ENCODE results near the gene NTMT1. TPM values are rescaled to one million over a fixed set of nuclear protein-coding genes. Genes with fewer than 3 reads are reported as not detected.
"Not testable (repeated sequence)": the region's sequence is repeated elsewhere in the genome, so short reads cannot be mapped to it uniquely, and the experiment has no call there.

The NTMT1 gene
- total RNA-seq, 3 donors from 2014 or later: 17.8 to 31.1 (median 27.4) TPM

- no peak overlapping the region for H3K4me3 ChIP-seq
- DNase-seq (ENCODE audit: low spot score in 2 of 2): no peak
- no peaks in the 10 kb centered on the region for H3K4me1 ChIP-seq
- no peaks in the 10 kb centered on the region for H3K27me3 ChIP-seq
- H3K27ac ChIP-seq: no peak overlapping the region
- no peak for TF ChIP-seq POLR2AphosphoS5 (IDR thresholded peaks at IDR 0.05)
- no peaks in the 10 kb centered on the region for H3K36me3 ChIP-seq
- intact Hi-C loops (cut with DNase I; ENCODE audit: low total_unique reads): loop anchor here (5.0 kb wide), 1 partner anchor 1007 kb away; the partner anchor contains the start of gene PRDM12
- H3K9me3 ChIP-seq: no peaks in the 10 kb centered on the region
Observed at GRCh38 chr9:129655154-129655553, 29.2 kb downstream of the NTMT1 start.

GRCh38 chr9:129655696-129656095 is 29.7 kb downstream of the NTMT1 start:
- Histone ChIP-seq H3K9me3 (no peaks in the 10 kb centered on the region), H3K27ac (no peak overlapping the region), H3K4me3 (no peak overlapping the region), H3K36me3 (no peaks in the 10 kb centered on the region), H3K4me1 (no peaks in the 10 kb centered on the region), H3K27me3 (no peaks in the 10 kb centered on the region)
- intact Hi-C loops (cut with DNase I; ENCODE audit: low total_unique reads): loop anchor here (5.0 kb wide), 1 partner anchor 1007 kb away; the partner anchor contains the start of gene PRDM12
- no peak for DNase-seq (ENCODE audit: low spot score in 2 of 2)
- TF ChIP-seq POLR2AphosphoS5 (IDR thresholded peaks at IDR 0.05) (no peak), CTCF (IDR thresholded peaks at IDR 0.05) (no peak), POLR2A (IDR thresholded peaks at IDR 0.05) (no peak)

GRCh38 chr9:129656795-129657390 is 30.9 kb downstream of the NTMT1 start:
- Histone ChIP-seq H3K27me3 (no peaks in the 10 kb centered on the region), H3K9me3 (no peaks in the 10 kb centered on the region), H3K4me1 (no peaks in the 10 kb centered on the region), H3K4me3 (no peak overlapping the region), H3K36me3 (no peaks in the 10 kb centered on the region), H3K27ac (no peak overlapping the region)
- TF ChIP-seq POLR2A (IDR thresholded peaks at IDR 0.05) (no peak), POLR2AphosphoS5 (IDR thresholded peaks at IDR 0.05) (no peak), CTCF (IDR thresholded peaks at IDR 0.05) (no peak)
- intact Hi-C loops (cut with DNase I; ENCODE audit: low total_unique reads): loop anchor here (5.0 kb wide), 1 partner anchor 1005 kb away; the partner anchor contains the start of gene PRDM12
- DNase-seq (ENCODE audit: low spot score in 2 of 2): no peak

- intact Hi-C loops (cut with DNase I; ENCODE audit: low total_unique reads): no loop called here
- Histone ChIP-seq H3K9me3 (no peaks in the 10 kb centered on the region), H3K27ac (no peak overlapping the region), H3K27me3 (no peaks in the 10 kb centered on the region), H3K36me3 (no peaks in the 10 kb centered on the region), H3K4me1 (no peaks in the 10 kb centered on the region), H3K4me3 (no peak overlapping the region)
- no peak for TF ChIP-seq CTCF (IDR thresholded peaks at IDR 0.05)
- no peak for TF ChIP-seq POLR2AphosphoS5 (IDR thresholded peaks at IDR 0.05)
- no peak for TF ChIP-seq POLR2A (IDR thresholded peaks at IDR 0.05)
- no peak for DNase-seq (ENCODE audit: low spot score in 2 of 2)
Observed at GRCh38 chr9:129661029-129661428, 35.1 kb downstream of the NTMT1 start.

GRCh38 chr9:129662239-129662638 is 36.3 kb downstream of the NTMT1 start:
- H3K36me3 ChIP-seq; intact Hi-C loops (cut with DNase I; ENCODE audit: low total_unique reads); DNase-seq (ENCODE audit: low spot score in 2 of 2); H3K4me1 ChIP-seq; H3K9me3 ChIP-seq; H3K27me3 ChIP-seq; H3K4me3 ChIP-seq; H3K27ac ChIP-seq: not testable (repeated sequence)

- Histone ChIP-seq H3K27ac (peak overlapping the region in 1 of 2 donors; percentile 85), H3K27me3 (no peaks in the 10 kb centered on the region), H3K4me1 (no peaks in the 10 kb centered on the region), H3K9me3 (no peaks in the 10 kb centered on the region), H3K4me3 (peak overlapping the region; percentile 48 to 80 (median 58)), H3K36me3 (no peaks in the 10 kb centered on the region)
- intact Hi-C loops (cut with DNase I; ENCODE audit: low total_unique reads): no loop called here
- TF ChIP-seq POLR2A (IDR thresholded peaks at IDR 0.05) (no peak), CTCF (IDR thresholded peaks at IDR 0.05) (no peak), POLR2AphosphoS5 (IDR thresholded peaks at IDR 0.05) (no peak)
- no peak for DNase-seq (ENCODE audit: low spot score in 2 of 2)
Observed at GRCh38 chr9:129664746-129665388, 38.9 kb downstream of the NTMT1 start.
